ENCODE data around the gene RACGAP1. TPM values are rescaled to one million over a fixed set of nuclear protein-coding genes. Genes with fewer than 3 reads are reported as not detected.

RACGAP1 gene
- total RNA-seq, 2 donors from 2014 or later: 2.6 to 3.3 TPM

- Histone ChIP-seq H3K36me3 (no peaks in the 10 kb centered on the region), H3K4me1 (peaks cover 0 to 17% of the 10 kb centered on the region in 2 donors), H3K27ac (no peak overlapping the region), H3K9me3 (no peaks in the 10 kb centered on the region), H3K27me3 (peaks cover 7% of the 10 kb centered on the region in 2 donors), H3K4me3 (no peak overlapping the region)
- no peak for DNase-seq (ENCODE audit: low spot score)
- TF ChIP-seq CTCF (IDR thresholded peaks at IDR 0.05): no peak
These were observed 69.2 kb downstream of the RACGAP1 start for GRCh38 chr12:49955899-49956662.

DNA sequence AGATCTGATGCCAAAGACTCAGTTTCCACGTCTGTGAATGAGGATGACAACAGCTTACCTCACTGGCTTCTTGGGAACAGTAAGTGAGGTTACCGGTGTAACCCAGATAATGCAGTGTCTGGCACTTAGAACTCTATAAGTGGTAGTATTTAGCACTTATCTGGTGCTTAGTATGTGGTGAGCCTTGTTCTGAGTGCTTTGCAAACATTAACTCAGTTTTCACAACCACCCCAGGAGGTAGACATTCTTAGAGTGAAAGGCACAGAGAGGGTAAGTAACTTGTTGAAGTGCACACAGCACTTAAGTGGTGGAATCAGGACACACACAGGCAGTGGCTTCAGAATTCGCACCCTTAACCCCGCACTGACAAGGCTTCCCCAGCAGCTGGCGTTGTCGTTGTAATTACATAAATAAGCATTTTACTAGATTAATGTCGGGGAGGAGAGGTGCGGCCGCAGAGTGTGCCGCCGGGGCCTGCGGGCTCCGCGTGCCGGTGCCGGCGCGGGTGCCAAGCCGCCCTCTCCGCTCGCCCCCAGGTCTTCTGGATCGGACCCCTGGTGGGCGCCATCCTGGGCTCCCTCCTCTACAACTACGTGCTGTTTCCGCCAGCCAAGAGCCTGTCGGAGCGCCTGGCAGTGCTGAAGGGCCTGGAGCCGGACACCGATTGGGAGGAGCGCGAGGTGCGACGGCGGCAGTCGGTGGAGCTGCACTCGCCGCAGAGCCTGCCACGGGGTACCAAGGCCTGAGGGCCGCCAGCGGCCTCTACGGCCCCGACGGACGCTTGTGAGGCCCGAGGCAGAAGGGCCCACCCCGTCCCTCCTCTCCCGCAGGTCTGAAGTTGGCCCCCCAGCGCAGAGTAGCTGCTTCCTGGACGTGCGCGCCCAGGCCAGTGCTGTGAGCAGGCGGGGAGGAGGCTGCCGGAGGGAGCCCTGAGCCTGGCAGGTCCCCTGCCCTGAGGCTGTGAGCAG is 70.1 kb downstream of the RACGAP1 start:
- Histone ChIP-seq H3K4me3 (no peak overlapping the region), H3K4me1 (peaks cover 0 to 14% of the 10 kb centered on the region in 2 donors), H3K9me3 (no peaks in the 10 kb centered on the region), H3K27me3 (peaks cover 7% of the 10 kb centered on the region in 2 donors), H3K27ac (no peak overlapping the region), H3K36me3 (no peaks in the 10 kb centered on the region)
- no peak for DNase-seq (ENCODE audit: low spot score)
- no peak for TF ChIP-seq CTCF (IDR thresholded peaks at IDR 0.05)

DNA sequence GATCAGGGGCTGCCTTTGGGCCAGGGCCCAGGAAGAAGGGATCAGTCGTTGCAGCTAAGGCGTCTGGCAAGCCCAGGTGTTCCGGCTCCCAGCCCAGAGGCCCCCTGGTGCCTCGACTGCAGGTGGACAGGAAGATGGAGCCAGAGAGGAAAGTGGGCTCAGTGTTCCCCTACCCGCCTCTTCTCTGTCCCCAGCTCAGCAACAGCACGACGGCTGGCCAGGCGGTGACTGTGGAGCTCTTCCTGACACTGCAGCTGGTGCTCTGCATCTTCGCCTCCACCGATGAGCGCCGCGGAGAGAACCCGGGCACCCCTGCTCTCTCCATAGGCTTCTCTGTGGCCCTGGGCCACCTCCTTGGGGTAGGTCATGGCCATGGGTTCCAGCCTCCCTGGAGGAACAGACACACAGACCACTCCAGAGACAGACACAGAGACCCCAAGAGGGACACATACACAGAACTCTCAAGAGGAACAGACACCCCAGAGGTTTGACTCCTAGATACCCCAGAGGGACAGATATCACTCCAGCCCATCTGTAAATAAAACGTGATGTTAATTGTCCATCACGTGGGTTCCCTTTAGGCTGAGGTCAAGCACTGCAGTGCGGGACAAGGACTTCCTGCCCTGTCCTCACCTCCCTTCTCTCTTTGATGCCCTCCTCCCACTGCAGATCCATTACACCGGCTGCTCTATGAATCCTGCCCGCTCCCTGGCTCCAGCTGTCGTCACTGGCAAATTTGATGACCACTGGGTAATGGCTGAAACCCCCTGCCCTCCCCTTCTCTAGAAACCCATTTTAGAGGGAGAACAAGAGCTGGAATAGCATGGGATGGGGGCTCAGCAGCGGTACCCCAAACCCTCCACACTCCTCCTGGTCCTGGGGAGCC is 71.1 kb downstream of the RACGAP1 start:
- Histone ChIP-seq H3K4me3 (no peak overlapping the region), H3K36me3 (no peaks in the 10 kb centered on the region), H3K27me3 (peaks cover 7% of the 10 kb centered on the region in 2 donors), H3K27ac (no peak overlapping the region), H3K9me3 (no peaks in the 10 kb centered on the region), H3K4me1 (peaks cover 0 to 6% of the 10 kb centered on the region in 2 donors)
- DNase-seq (ENCODE audit: low spot score): no peak
- no peak for TF ChIP-seq CTCF (IDR thresholded peaks at IDR 0.05)

DNA sequence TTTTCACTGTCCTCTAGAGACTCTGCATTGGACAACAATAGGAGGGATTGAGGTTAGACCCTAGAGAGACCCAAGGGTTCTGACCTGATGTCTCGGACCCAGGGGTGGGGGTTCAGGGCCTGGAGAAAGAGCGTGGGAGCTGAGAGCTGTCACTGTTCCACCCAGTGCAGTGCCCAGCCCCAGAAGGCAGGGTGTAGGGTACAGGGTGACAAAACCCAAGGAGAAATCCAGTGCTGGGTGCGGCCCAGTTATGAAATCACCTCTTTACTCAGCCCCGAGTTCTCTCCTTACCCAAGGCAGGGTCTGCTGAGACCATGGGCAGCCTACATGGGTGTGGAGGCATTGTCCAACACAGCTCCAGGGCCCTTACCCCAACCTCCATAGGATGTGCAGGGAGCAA is 72.1 kb downstream of the RACGAP1 start:
- TF ChIP-seq CTCF (IDR thresholded peaks at IDR 0.05): no peak

DNA sequence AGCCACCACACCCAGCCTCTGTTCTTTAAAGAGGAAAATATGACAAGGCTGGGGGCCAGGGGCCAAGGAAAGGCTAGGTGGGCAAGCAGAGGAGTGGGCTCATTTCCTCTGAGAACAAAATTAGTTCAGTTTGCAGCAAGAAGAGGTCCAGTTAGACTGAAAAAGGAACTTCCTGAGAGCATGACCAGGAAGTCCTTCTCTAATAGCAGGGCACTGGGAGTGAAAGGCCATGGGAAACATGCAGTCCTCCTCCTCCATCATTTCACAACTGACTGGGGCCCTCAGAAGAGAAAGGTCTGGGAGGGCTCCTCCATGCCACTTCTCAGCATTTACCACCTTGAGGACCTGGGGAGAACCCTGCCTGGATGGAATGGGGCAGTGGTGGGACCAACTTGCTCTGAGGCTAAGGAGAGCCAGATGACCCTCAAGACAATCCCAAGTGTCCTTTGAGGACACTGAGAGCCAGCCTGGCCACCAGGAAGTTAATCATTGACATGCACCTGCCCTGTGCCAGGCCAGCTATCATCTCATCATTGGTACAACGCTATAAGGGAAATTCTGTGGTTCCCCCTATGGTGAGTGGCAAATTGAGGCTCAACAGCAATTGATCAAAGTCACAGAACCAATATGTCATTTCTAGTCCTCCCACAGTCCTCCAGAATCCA is 72.8 kb downstream of the RACGAP1 start:
- H3K36me3 ChIP-seq: no peaks in the 10 kb centered on the region
- H3K4me3 ChIP-seq: no peak overlapping the region
- H3K27me3 ChIP-seq: peaks cover 7% of the 10 kb centered on the region in 2 donors
- DNase-seq (ENCODE audit: low spot score): no peak
- TF ChIP-seq CTCF (IDR thresholded peaks at IDR 0.05): no peak
- H3K9me3 ChIP-seq: no peaks in the 10 kb centered on the region
- peaks cover 0 to 6% of the 10 kb centered on the region in 2 donors for H3K4me1 ChIP-seq
- H3K27ac ChIP-seq: no peak overlapping the region

More for the DNA sequence above, 72.1 kb downstream of the RACGAP1 start:
- H3K27ac ChIP-seq: no peak overlapping the region
- H3K9me3 ChIP-seq: no peaks in the 10 kb centered on the region
- H3K4me1 ChIP-seq: peaks cover 0 to 6% of the 10 kb centered on the region in 2 donors
- H3K27me3 ChIP-seq: peaks cover 7% of the 10 kb centered on the region in 2 donors
- H3K4me3 ChIP-seq: no peak overlapping the region
- H3K36me3 ChIP-seq: no peaks in the 10 kb centered on the region
- no peak for DNase-seq (ENCODE audit: low spot score)
